Ascending aorta (tissue), 2 donors: ENCODE measurements around the gene TMEM175. TPM values are rescaled to one million over a fixed set of nuclear protein-coding genes. Genes with fewer than 3 reads are reported as not detected.

Source experiments
- DNase-seq, 2 donors: peaks; one replicate each; pipeline ENCODE4 v3.0.0-alpha.2; 2019; ENCODE audit warnings: low spot score in 2 of 2
- H3K27ac ChIP-seq, 2 donors: fragments of 200-600 bp; sonication (generic); one replicate each; pipeline ENCODE4 v1.5.1; 2016 to 2017; ENCODE audit warnings: mild to moderate bottlenecking in 1 of 2
- H3K27me3 ChIP-seq: fragments of 200-600 bp; sonication (generic); one replicate; pipeline ENCODE4 v1.5.1; 2017
- H3K36me3 ChIP-seq, 2 donors: fragments of 200-600 bp; sonication (generic); one replicate each; pipeline ENCODE4 v1.5.1; 2016
- H3K4me1 ChIP-seq, 2 donors: fragments of 200-600 bp; sonication (generic); one replicate each; pipeline ENCODE4 v1.5.1; 2016 to 2017; ENCODE audit warnings: mild to moderate bottlenecking in 1 of 2
- H3K4me3 ChIP-seq, 2 donors: fragments of 200-600 bp; sonication (generic); one replicate each; pipeline ENCODE4 v1.5.1; 2016 to 2017; ENCODE audit warnings: mild to moderate bottlenecking in 1 of 2
- H3K9me3 ChIP-seq, 2 donors: fragments of 200-600 bp; sonication (generic); one replicate each; pipeline ENCODE4 v1.5.1; 2016
- intact Hi-C: fragments of 100-400 bp; cut with DNase I; formaldehyde crosslinking; loops from one replicate; pipeline ENCODE4 v1.15.1; 2023
- total RNA-seq: library from RNA; depleted of rRNA; stranded (reverse); fragments of >200 nt; gene quantifications from one replicate; pipeline ENCODE4 v1.1.0, GENCODE V29; 2016
- TF ChIP-seq, protein P1 (sequence below), 3 experiments: fragments of 200-600 bp in 2 of 3; fragments of 450-650 bp in 1 of 3; sonication (generic) in 2 of 3; IDR thresholded peaks; one replicate each; pipeline ENCODE4 v1.5.1; 2016 to 2019; ENCODE audit warnings: antibody characterized with exemption in 3 of 3, mild to moderate bottlenecking in 1 of 3, moderate library complexity in 1 of 3

TMEM175 gene
- total RNA-seq, 1 donor from 2014 or later, result 41.2 TPM

- intact Hi-C loops, result no loop called here
- TF ChIP-seq, protein P1, sequence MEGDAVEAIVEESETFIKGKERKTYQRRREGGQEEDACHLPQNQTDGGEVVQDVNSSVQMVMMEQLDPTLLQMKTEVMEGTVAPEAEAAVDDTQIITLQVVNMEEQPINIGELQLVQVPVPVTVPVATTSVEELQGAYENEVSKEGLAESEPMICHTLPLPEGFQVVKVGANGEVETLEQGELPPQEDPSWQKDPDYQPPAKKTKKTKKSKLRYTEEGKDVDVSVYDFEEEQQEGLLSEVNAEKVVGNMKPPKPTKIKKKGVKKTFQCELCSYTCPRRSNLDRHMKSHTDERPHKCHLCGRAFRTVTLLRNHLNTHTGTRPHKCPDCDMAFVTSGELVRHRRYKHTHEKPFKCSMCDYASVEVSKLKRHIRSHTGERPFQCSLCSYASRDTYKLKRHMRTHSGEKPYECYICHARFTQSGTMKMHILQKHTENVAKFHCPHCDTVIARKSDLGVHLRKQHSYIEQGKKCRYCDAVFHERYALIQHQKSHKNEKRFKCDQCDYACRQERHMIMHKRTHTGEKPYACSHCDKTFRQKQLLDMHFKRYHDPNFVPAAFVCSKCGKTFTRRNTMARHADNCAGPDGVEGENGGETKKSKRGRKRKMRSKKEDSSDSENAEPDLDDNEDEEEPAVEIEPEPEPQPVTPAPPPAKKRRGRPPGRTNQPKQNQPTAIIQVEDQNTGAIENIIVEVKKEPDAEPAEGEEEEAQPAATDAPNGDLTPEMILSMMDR (IDR thresholded peaks at IDR 0.05), result no peak
- no peaks in the 10 kb centered on the region for H3K4me1 ChIP-seq
- no peaks in the 10 kb centered on the region for H3K27me3 ChIP-seq
- no peak overlapping the region for H3K27ac ChIP-seq
- no peak for DNase-seq
- H3K4me3 ChIP-seq, result no peak overlapping the region
- no peaks in the 10 kb centered on the region for H3K9me3 ChIP-seq
- peaks cover 17 to 43% of the 10 kb centered on the region in 2 donors for H3K36me3 ChIP-seq
Measured at GRCh38 chr4:905485-906338, 26.5 kb upstream of the TMEM175 start.

DNA sequence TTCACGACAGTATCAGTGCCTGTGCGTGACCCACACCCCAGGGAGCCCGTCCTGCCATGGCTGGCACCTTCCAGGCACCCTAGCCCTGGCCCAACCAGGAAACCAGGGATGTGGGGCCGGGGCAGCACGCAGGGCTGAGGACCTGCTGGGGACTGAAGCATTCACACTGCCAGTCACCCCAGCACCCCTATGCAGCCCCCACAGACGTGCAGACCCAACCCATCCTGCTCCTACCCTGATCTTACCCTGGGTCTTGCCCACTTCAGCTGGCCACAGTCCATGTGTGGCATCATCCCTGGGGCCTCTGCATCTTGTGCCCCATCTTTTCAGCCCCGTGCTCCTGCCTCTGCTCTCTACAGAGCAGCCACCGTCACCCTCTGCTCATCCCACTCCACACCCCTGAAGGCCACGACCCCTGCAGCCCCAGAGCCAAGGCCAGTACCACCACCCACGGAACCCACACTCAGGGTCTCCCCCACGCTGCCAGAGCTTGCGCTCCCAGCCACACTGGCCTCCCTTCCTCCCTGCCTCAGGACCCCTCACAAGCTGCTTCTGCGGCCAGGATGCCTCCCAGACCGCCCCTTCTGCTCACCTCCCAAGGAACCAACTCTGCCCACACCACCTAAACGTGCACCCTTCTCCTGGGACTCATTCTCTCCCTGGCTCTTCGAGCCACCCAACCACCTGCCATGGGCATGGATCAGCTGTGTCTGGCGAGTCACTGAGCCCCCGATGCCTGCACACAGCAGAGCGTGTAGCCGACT lies 25.7 kb upstream of the TMEM175 start:
- intact Hi-C loops, result no loop called here
- Histone ChIP-seq H3K4me3 (no peak overlapping the region), H3K27ac (no peak overlapping the region), H3K36me3 (peaks cover 25 to 43% of the 10 kb centered on the region in 2 donors), H3K9me3 (no peaks in the 10 kb centered on the region), H3K27me3 (no peaks in the 10 kb centered on the region), H3K4me1 (no peaks in the 10 kb centered on the region)
- TF ChIP-seq, protein P1 (IDR thresholded peaks at IDR 0.05), result no peak
- DNase-seq, result no peak

GRCh38 chr4:907103-907400 lies 25.2 kb upstream of the TMEM175 start:
- peaks cover 26 to 46% of the 10 kb centered on the region in 2 donors for H3K36me3 ChIP-seq
- DNase-seq, result no peak

DNA sequence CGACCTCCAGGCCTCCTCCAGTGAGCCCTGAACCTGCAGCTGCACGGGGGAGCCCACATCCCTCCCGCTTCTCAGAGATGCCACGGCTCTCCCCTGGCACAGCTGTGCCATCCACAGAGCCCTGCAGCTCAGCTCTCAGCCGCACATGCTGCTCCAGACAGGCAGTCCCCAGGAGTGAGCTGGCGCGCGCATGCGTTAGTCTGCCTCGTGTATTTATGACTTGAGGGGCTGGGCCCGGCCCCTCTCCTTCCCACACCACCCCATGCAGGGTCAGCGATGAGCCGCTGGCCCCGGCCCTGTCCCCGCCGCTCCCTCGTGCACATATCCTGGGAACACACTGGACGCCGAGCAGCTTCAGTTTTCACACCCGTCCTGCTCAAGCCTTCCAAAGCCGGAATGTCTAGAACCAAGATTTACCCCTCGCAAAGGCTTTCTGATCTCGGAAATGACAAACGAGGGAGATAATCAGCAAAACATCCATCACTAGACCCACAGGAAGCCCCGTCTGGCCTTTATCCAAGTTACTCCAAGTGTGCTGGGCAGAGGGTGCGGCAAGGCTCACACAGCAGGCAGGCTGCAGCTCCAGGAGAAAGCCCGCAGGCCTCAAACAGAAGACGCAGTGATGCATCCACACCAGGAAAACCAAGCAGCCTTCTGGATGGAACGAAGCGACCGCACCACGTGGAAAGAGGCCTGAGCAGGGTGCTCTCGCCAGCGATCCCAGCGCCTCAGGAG lies 24.4 kb upstream of the TMEM175 start:
- H3K27ac ChIP-seq, result no peak overlapping the region
- H3K36me3 ChIP-seq, result peaks cover 27 to 51% of the 10 kb centered on the region in 2 donors
- H3K4me3 ChIP-seq, result no peak overlapping the region
- TF ChIP-seq, protein P1 (IDR thresholded peaks at IDR 0.05), result no peak
- intact Hi-C loops, result no loop called here
- DNase-seq, result no peak
- H3K4me1 ChIP-seq, result no peaks in the 10 kb centered on the region
- H3K9me3 ChIP-seq, result no peaks in the 10 kb centered on the region
- H3K27me3 ChIP-seq, result no peaks in the 10 kb centered on the region

More at GRCh38 chr4:907103-907400, 25.2 kb upstream of the TMEM175 start:
- Histone ChIP-seq H3K27ac (no peak overlapping the region), H3K9me3 (no peaks in the 10 kb centered on the region), H3K27me3 (no peaks in the 10 kb centered on the region), H3K4me3 (no peak overlapping the region), H3K4me1 (no peaks in the 10 kb centered on the region)
- intact Hi-C loops, result no loop called here
- TF ChIP-seq, protein P1 (IDR thresholded peaks at IDR 0.05), result no peak

DNA sequence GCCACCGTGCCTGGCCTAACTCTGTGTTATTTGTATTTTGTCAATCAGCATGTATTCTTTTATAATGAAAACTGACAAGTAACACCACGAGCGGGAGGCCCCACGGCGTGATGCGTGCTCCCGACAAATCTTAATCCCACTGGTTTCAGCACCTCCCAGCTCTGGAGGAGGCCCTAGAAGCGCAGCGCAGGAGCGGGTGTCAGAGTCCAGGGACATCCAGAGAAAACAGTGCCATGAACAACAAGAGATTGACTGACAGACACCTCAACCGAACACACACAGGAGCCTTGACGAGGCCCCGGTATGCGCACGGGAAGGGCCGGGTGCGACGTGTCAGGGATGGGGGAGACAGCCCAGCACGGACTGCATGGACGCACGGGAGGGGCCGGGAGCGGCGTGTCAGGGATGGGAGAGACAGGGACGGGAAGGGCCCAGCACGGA lies 23.1 kb upstream of the TMEM175 start:
- H3K4me1 ChIP-seq, result no peaks in the 10 kb centered on the region
- no peaks in the 10 kb centered on the region for H3K27me3 ChIP-seq
- H3K27ac ChIP-seq, result no peak overlapping the region
- TF ChIP-seq, protein P1 (IDR thresholded peaks at IDR 0.05), result no peak
- no peak overlapping the region for H3K4me3 ChIP-seq
- intact Hi-C loops, result no loop called here
- no peaks in the 10 kb centered on the region for H3K9me3 ChIP-seq
- no peak for DNase-seq
- peaks cover 28 to 45% of the 10 kb centered on the region in 2 donors for H3K36me3 ChIP-seq
